ENCODE results near the gene ATXN2. TPM values are rescaled to one million over a fixed set of nuclear protein-coding genes. Genes with fewer than 3 reads are reported as not detected.
A peak's percentile ranks its signal among the peaks of the same experiment; 100 is the strongest.

ATXN2 gene
- total and polyA plus RNA-seq, 7 experiments from 2014 or later: 23.9 to 71.9 (median 44.0) TPM

GRCh38 chr12:111424189-111424792 is 174.8 kb downstream of the ATXN2 start:
- no peak for ATAC-seq
- intact Hi-C loops (cut with micrococcal nuclease): no loop called here
- H3K4me1 Mint-ChIP-seq: peaks cover 39 to 64% (median 56%) of the 10 kb centered on the region in 7 donors
- peak overlapping the region; percentile 80 to 99 (median 93) for H3K27ac Mint-ChIP-seq
- peak overlapping the region in 6 of 10 donors; percentile 26 to 73 (median 50) for H3K4me3 Mint-ChIP-seq
- no peak overlapping the region for H3K27ac ChIP-seq (ENCODE audit: low read depth, low read length)
- H3K27me3 ChIP-seq (ENCODE audit: control insufficient read depth in 2 of 2, insufficient read depth in 2 of 2, low read length in 2 of 2): no peaks in the 10 kb centered on the region
- H3K36me3 ChIP-seq (ENCODE audit: control insufficient read depth in 2 of 3, insufficient read depth in 3 of 3, low read length in 3 of 3): peaks cover 0 to 26% (median 0%) of the 10 kb centered on the region in 3 experiments
- H3K4me1 ChIP-seq (ENCODE audit: control insufficient read depth in 2 of 2, insufficient read depth in 2 of 2, low read length in 2 of 2): peaks cover 48 to 49% of the 10 kb centered on the region in 2 donors
- ChIA-PET CTCF (interaction anchor here (0.5 to 3.0 kb wide), 7 partner anchors 21 to 87 kb away, joined by 3 to 11 read pairs (median 3); no protein-coding TSS in a partner anchor), POLR2A (interaction anchor here (0.7 to 9.3 kb wide), 3 partner anchors 8 to 15 kb away, joined by 3 to 127 read pairs (median 5); partner anchors contain the start of gene SH2B3)
- no peak for DNase-seq
- H3K36me3 Mint-ChIP-seq: peaks cover 0 to 16% (median 9%) of the 10 kb centered on the region in 5 donors
- no peaks in the 10 kb centered on the region for H3K9me3 ChIP-seq (ENCODE audit: control insufficient read depth in 2 of 3, low read length in 3 of 3)
- no peaks in the 10 kb centered on the region for H3K27me3 Mint-ChIP-seq
- H3K4me3 ChIP-seq (ENCODE audit: low read length): no peak overlapping the region
- H3K9me3 Mint-ChIP-seq: no peaks in the 10 kb centered on the region

GRCh38 chr12:111420494-111420893 is 178.6 kb downstream of the ATXN2 start:
- no peaks in the 10 kb centered on the region for H3K27me3 Mint-ChIP-seq
- ChIA-PET CTCF (no interaction called here), POLR2A (interaction anchor here (1.6 kb wide), 1 partner anchor 10 kb away, joined by 5 read pairs; no protein-coding TSS in a partner anchor)
- H3K9me3 Mint-ChIP-seq: no peaks in the 10 kb centered on the region
- H3K27ac Mint-ChIP-seq: peak overlapping the region in 1 of 9 donors; percentile 30
- intact Hi-C loops (cut with micrococcal nuclease): no loop called here
- Histone ChIP-seq H3K4me3 (ENCODE audit: low read length) (no peak overlapping the region), H3K9me3 (ENCODE audit: control insufficient read depth in 2 of 3, low read length in 3 of 3) (no peaks in the 10 kb centered on the region), H3K27me3 (ENCODE audit: control insufficient read depth in 2 of 2, insufficient read depth in 2 of 2, low read length in 2 of 2) (no peaks in the 10 kb centered on the region), H3K27ac (ENCODE audit: low read depth, low read length) (no peak overlapping the region), H3K4me1 (ENCODE audit: control insufficient read depth in 2 of 2, insufficient read depth in 2 of 2, low read length in 2 of 2) (peaks cover 13 to 14% of the 10 kb centered on the region in 2 donors), H3K36me3 (ENCODE audit: control insufficient read depth in 2 of 3, insufficient read depth in 3 of 3, low read length in 3 of 3) (peaks cover 0 to 33% (median 0%) of the 10 kb centered on the region in 3 experiments)
- ATAC-seq: no peak
- no peak overlapping the region for H3K4me3 Mint-ChIP-seq
- H3K36me3 Mint-ChIP-seq: peaks cover 0 to 23% (median 6%) of the 10 kb centered on the region in 5 donors
- H3K4me1 Mint-ChIP-seq: peaks cover 14 to 38% (median 31%) of the 10 kb centered on the region in 7 donors
- DNase-seq: no peak

GRCh38 chr12:111419784-111420183 is 179.3 kb downstream of the ATXN2 start:
- H3K36me3 Mint-ChIP-seq: peaks cover 0 to 27% (median 11%) of the 10 kb centered on the region in 5 donors
- ATAC-seq: no peak

GRCh38 chr12:111418594-111418880 is 180.6 kb downstream of the ATXN2 start:
- H3K4me3 Mint-ChIP-seq: no peak overlapping the region
- POLR2A ChIA-PET: interaction anchor here (1.2 to 1.5 kb wide), 2 partner anchors 9 kb away, joined by 3 read pairs; no protein-coding TSS in a partner anchor
- peaks cover 0 to 32% (median 12%) of the 10 kb centered on the region in 5 donors for H3K36me3 Mint-ChIP-seq
- Histone ChIP-seq H3K4me1 (ENCODE audit: control insufficient read depth in 2 of 2, insufficient read depth in 2 of 2, low read length in 2 of 2) (peaks cover 9 to 17% of the 10 kb centered on the region in 2 donors), H3K4me3 (ENCODE audit: low read length) (no peak overlapping the region), H3K36me3 (ENCODE audit: control insufficient read depth in 2 of 3, insufficient read depth in 3 of 3, low read length in 3 of 3) (peaks cover 0 to 33% (median 0%) of the 10 kb centered on the region in 3 experiments), H3K27ac (ENCODE audit: low read depth, low read length) (no peak overlapping the region), H3K9me3 (ENCODE audit: control insufficient read depth in 2 of 3, low read length in 3 of 3) (no peaks in the 10 kb centered on the region), H3K27me3 (ENCODE audit: control insufficient read depth in 2 of 2, insufficient read depth in 2 of 2, low read length in 2 of 2) (no peaks in the 10 kb centered on the region)
- DNase-seq (no peak), ATAC-seq (no peak)
- H3K9me3 Mint-ChIP-seq: no peaks in the 10 kb centered on the region
- H3K27me3 Mint-ChIP-seq: no peaks in the 10 kb centered on the region
- intact Hi-C loops (cut with micrococcal nuclease): no loop called here
- peaks cover 14 to 40% (median 31%) of the 10 kb centered on the region in 7 donors for H3K4me1 Mint-ChIP-seq
- CTCF ChIA-PET: interaction anchor here (1.7 kb wide), 1 partner anchor 33 kb away, joined by 4 read pairs; no protein-coding TSS in a partner anchor
- H3K27ac Mint-ChIP-seq: no peak overlapping the region

More at GRCh38 chr12:111419784-111420183, 179.3 kb downstream of the ATXN2 start:
- peak overlapping the region in 2 of 9 donors; percentile 18 to 21 for H3K27ac Mint-ChIP-seq
- no peaks in the 10 kb centered on the region for H3K9me3 ChIP-seq (ENCODE audit: control insufficient read depth in 2 of 3, low read length in 3 of 3)
- ChIA-PET CTCF (interaction anchor here (1.7 kb wide), 1 partner anchor 32 kb away, joined by 4 read pairs; no protein-coding TSS in a partner anchor), POLR2A (no interaction called here)
- peaks cover 11 to 12% of the 10 kb centered on the region in 2 donors for H3K4me1 ChIP-seq (ENCODE audit: control insufficient read depth in 2 of 2, insufficient read depth in 2 of 2, low read length in 2 of 2)
- DNase-seq: no peak
- no peaks in the 10 kb centered on the region for H3K9me3 Mint-ChIP-seq
- H3K27ac ChIP-seq (ENCODE audit: low read depth, low read length): no peak overlapping the region
- H3K4me3 Mint-ChIP-seq: no peak overlapping the region
- no peaks in the 10 kb centered on the region for H3K27me3 ChIP-seq (ENCODE audit: control insufficient read depth in 2 of 2, insufficient read depth in 2 of 2, low read length in 2 of 2)
- peaks cover 0 to 33% (median 0%) of the 10 kb centered on the region in 3 experiments for H3K36me3 ChIP-seq (ENCODE audit: control insufficient read depth in 2 of 3, insufficient read depth in 3 of 3, low read length in 3 of 3)
- H3K27me3 Mint-ChIP-seq: no peaks in the 10 kb centered on the region
- H3K4me1 Mint-ChIP-seq: peaks cover 11 to 36% (median 29%) of the 10 kb centered on the region in 7 donors
- no peak overlapping the region for H3K4me3 ChIP-seq (ENCODE audit: low read length)
- intact Hi-C loops (cut with micrococcal nuclease): no loop called here

- Histone ChIP-seq H3K27ac (ENCODE audit: low read depth, low read length) (no peak overlapping the region), H3K27me3 (ENCODE audit: control insufficient read depth in 2 of 2, insufficient read depth in 2 of 2, low read length in 2 of 2) (no peaks in the 10 kb centered on the region), H3K36me3 (ENCODE audit: control insufficient read depth in 2 of 3, insufficient read depth in 3 of 3, low read length in 3 of 3) (peaks cover 0 to 33% (median 0%) of the 10 kb centered on the region in 3 experiments), H3K4me3 (ENCODE audit: low read length) (no peak overlapping the region), H3K9me3 (ENCODE audit: control insufficient read depth in 2 of 3, low read length in 3 of 3) (no peaks in the 10 kb centered on the region), H3K4me1 (ENCODE audit: control insufficient read depth in 2 of 2, insufficient read depth in 2 of 2, low read length in 2 of 2) (peaks cover 15 to 22% of the 10 kb centered on the region in 2 donors)
- ATAC-seq (no peak), DNase-seq (no peak)
- Mint-ChIP-seq H3K27ac (peak overlapping the region in 1 of 9 donors; percentile 33), H3K9me3 (no peaks in the 10 kb centered on the region), H3K4me3 (no peak overlapping the region), H3K27me3 (no peaks in the 10 kb centered on the region), H3K4me1 (peaks cover 19 to 43% (median 35%) of the 10 kb centered on the region in 7 donors), H3K36me3 (peaks cover 0 to 36% (median 12%) of the 10 kb centered on the region in 5 donors)
- POLR2A ChIA-PET: interaction anchor here (1.2 to 1.5 kb wide), 2 partner anchors 9 kb away, joined by 3 read pairs; no protein-coding TSS in a partner anchor
- CTCF ChIA-PET: no interaction called here
- intact Hi-C loops (cut with micrococcal nuclease): loop anchor here in 1 of 2 donors (1.0 kb wide), 1 partner anchor 9 kb away; no protein-coding TSS in a partner anchor
These were observed 181.1 kb downstream of the ATXN2 start for GRCh38 chr12:111417784-111418593.

GRCh38 chr12:111417290-111417689 is 181.8 kb downstream of the ATXN2 start:
- Histone ChIP-seq H3K9me3 (ENCODE audit: control insufficient read depth in 2 of 3, low read length in 3 of 3) (no peaks in the 10 kb centered on the region), H3K27me3 (ENCODE audit: control insufficient read depth in 2 of 2, insufficient read depth in 2 of 2, low read length in 2 of 2) (no peaks in the 10 kb centered on the region), H3K27ac (ENCODE audit: low read depth, low read length) (no peak overlapping the region), H3K4me3 (ENCODE audit: low read length) (no peak overlapping the region), H3K36me3 (ENCODE audit: control insufficient read depth in 2 of 3, insufficient read depth in 3 of 3, low read length in 3 of 3) (peaks cover 0 to 33% (median 0%) of the 10 kb centered on the region in 3 experiments), H3K4me1 (ENCODE audit: control insufficient read depth in 2 of 2, insufficient read depth in 2 of 2, low read length in 2 of 2) (peaks cover 16 to 29% of the 10 kb centered on the region in 2 donors)
- Mint-ChIP-seq H3K4me3 (no peak overlapping the region), H3K4me1 (peaks cover 26 to 48% (median 39%) of the 10 kb centered on the region in 7 donors), H3K27me3 (no peaks in the 10 kb centered on the region), H3K36me3 (peaks cover 0 to 33% (median 12%) of the 10 kb centered on the region in 5 donors), H3K9me3 (no peaks in the 10 kb centered on the region), H3K27ac (peak overlapping the region in 4 of 9 donors; percentile 25 to 69 (median 39))
- DNase-seq (no peak), ATAC-seq (no peak)
- CTCF ChIA-PET: no interaction called here
- POLR2A ChIA-PET: no interaction called here
- intact Hi-C loops (cut with micrococcal nuclease): loop anchor here in 1 of 2 donors (1.0 kb wide), 1 partner anchor 8 kb away; no protein-coding TSS in a partner anchor
